ENCODE results near the gene NLRC5.
"Not testable (repeated sequence)": the region's sequence is repeated elsewhere in the genome, so short reads cannot be mapped to it uniquely, and the experiment has no call there.

The NLRC5 gene

DNA sequence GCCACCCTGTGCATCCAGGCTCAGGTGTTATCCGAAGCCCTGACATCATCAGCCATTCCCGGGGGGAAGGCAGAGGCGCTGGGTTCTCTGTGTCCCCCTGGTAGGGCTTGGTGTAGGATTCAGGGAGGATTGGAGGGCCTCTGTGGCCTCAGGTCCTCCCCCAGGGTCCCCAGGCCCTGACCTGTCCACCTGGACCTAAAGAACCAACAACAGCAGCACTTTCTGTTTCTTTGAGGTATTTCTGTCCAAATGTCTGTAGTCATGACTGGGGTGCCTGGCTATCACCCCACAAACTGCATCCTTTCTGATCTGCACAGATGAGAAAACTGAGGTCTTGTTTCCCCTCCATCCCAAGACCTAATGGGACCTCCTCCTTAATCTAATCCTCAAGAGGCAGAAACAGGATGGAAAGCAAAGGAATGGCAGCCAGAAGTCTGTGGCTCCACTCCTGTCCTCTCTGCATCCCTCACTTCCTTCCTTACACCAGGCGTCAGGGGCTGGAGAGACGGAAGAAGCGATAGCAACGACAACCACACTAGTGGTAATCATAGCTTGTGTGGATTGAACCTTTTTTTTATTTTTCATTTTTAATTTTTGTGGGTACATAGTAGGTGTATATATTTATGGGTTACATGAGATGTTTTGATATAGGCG is 11.8 kb downstream of the NLRC5 start:
- no peak for DNase-seq

DNA sequence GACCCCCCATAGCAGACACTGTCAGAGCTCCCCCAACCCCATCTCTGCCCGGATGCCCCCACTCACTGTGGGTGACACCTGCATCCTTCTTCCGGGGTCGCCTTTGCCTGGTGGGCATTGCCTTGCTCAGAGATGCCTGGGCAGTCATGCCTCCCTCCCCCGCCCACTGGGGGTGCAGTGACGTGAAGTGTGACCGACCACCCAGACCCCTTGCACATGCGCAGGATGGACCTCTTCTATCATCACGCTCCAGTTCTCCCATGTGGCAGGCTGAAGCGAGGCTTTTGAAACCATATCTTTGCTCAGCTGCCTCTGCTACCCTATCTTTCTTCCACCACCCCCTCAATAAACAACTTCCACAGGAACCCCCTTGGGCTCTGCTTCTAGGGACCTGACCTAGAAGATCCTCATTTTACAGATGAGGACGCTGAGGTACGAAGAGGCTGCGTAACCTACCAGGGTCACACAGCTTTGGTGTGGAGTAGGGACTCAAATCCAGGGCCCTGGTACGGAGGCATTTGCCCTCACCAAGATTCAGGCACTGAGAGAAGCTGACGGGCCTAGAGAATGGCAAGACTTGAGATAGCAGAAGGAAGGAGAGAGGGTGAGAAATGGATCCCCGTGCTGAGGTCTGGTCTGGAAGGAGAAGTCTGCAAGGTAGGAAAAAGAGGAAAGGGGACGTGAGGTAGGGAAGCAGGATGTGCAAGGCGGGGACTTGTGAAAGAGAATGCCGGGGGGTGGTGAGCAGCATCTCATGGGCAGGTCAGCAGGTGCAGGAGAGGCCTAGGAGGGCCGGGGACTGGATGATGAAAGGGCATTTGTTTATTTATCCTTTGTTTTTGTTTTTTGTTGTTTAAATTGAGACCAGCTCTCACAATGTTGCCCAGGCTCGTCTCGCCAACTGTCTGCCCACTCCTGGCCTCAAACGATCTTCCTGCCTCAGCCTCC is 14.4 kb downstream of the NLRC5 start:
- DNase-seq = no peak

DNA sequence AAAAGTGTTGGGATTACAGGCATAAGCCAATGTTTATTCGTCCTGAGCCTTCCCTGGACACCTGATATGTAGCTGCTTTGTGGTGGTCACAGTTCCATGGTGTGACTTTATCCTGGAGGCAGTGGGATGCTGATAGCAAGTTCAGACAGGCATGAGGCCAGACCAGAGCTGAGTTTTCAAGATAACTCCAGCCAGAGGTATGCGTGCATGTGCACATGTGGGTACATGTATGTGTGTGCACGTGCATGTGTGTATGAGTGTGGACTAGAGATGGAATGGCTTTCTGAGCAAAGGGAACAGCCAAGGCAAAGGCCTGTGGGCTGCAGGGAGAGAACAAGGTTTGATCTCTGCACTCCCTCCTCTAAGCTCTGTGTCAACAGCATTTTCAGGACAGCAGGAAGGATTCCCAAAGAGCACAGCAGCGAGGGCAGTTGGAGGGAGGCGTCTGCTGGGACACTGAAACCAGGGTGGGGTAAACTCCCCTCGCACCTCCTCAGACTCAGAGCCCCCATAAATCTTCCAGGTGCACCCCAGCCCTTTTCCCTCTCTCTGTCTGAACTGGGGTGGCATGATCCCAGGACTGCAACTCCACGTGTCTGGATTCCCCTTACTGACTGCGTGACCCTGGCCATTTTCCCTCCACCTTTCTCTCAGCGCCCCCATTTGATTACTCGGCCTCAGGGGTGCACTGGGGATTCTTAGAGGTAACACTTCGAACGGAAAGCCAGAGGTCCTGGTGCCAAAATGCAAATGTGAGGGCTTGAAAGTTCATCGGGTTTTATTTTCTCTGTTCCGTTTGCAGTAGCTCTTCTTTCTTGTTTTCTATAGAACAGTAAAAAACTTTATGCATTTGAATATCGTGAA is 15.3 kb downstream of the NLRC5 start:
- DNase-seq = no peak

DNA sequence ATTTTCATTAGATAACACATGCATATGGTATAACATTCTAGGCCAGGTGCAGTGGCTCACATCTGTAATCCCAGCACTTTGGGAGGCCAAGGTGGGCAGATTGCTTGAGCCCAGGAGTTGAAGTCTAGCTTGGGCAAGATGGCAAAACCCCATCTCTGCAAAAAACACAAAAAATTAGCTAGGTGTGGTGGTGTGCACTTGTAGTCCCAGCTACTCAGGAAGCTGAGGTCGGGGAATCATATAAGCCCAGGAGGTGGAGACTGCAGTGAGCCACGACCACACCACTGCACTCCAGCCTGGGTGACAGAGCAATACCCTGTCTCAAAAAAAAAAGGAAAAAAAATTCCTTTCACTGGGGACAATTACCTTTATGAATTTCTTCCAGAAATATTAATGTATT is 16.2 kb downstream of the NLRC5 start:
- DNase-seq = not testable (repeated sequence)

DNA sequence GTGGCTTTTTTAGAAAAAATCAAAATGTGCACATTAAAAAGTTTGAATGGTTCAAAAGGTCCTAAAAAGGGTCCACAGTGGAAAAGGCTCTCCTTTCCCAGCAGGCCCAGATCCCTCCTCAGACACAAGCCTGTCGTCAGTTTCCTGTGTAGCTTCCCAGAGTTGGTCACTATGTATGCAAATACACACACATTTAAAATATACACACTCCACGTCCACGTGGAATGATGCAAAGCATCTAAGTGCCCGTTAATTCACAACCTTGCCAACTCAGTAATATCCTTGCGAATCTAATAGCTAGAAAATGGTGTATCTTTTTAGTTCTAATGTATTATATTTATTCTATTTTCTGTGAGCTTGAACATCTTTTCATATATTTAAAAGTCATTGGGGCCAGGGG is 17.7 kb downstream of the NLRC5 start:
- no peak for DNase-seq

DNA sequence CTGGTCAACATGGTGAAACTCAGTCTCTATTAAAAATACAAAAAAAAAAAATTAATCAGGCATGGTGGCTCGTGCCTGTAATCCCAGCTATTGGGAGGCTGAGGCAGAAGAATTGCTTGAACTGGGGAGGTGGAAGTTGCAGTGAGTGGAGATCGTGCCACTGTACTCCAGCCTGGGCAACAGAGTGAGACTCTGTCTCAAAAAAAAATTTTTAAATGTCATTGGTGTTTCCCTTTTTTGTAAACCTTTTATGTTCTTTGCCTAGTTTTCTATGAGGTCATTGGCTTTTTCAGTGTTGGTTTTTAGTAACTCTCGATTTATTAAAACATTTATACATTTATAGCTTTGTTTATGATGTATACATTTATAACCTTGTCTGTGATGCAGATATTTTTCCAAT is 18.2 kb downstream of the NLRC5 start:
- DNase-seq = no peak

DNA sequence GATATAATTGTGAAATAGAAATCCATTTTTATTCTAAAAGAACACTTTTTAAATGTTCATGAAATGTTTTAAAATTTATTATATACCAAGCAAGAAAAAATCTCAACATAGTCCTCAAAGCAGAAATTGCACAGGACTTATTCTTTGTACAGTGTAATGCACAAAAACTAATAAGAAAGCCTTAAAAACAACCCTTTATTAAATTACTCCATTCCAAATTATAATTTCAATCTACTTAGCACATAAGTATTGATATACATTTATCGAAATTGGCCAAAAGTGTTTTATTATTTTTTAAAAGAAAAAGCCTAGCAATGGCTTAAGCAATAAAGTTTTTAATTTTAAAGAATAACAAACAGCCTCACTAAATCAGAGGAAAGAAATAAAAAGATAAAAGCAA is 19.1 kb downstream of the NLRC5 start:
- DNase-seq = no peak

DNA sequence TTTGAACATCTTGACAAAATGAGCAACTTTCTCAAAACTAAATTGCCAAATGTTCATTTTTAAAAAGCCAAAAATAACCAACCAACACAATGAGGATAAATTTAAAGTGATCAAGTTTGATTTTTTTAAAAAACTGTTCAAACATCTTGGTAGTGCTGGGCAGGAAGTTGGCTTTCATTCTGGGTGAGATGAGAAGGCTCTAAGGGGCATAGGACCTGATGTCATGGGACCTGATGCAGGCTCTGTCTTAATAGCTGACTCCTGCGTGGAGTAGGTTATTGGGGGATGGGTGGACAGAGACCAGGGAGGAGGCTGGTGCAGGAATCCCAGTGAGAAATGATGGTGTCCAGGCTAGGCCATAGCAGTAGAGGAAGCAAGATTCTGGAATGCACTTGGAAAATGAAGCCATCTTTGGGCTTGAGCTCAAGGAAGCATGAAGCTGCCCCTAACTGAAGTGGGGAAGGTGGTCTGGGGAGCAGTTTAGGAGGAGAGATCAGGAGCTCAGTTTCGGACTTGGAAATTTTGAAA is 20.4 kb downstream of the NLRC5 start:
- no peak for DNase-seq

DNA sequence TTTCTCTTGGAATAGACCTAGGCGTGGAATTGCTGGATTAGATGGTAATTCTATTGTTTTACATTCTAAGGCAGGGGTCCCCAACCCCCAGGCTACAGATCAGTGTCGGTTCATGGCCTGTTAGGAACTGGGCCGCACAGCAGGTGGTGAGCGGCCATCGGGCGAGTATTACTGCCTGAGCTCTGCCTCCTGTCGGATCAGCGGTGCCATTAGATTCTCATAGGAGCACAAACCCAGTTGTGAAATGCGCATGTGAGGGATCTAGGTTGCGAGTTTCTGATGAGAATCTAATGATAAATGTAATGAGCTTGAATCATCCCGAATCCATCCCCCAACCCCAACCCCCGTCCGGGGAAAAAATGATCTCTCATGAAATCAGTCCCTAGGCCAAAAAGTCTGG is 23.0 kb downstream of the NLRC5 start:
- no peak for DNase-seq

DNA sequence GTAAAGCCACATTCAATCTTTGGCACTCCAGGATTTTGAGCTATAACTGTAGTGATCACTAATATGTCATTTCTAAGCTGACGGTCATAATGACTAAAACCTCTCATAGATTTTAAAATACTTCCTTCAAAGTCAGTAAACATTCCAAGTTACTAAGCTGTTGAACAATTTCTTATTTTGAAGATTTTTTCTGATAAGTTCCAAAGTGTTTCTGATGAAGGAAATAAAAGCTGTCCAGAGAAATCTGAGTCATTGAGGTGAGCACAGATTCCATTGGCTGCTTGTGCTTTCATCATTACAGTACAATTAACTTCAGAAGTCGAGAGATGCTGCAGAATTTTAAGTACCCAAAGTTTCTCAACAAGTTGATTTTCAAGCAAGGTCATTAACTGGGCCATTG is 23.9 kb downstream of the NLRC5 start:
- DNase-seq = no peak

DNA sequence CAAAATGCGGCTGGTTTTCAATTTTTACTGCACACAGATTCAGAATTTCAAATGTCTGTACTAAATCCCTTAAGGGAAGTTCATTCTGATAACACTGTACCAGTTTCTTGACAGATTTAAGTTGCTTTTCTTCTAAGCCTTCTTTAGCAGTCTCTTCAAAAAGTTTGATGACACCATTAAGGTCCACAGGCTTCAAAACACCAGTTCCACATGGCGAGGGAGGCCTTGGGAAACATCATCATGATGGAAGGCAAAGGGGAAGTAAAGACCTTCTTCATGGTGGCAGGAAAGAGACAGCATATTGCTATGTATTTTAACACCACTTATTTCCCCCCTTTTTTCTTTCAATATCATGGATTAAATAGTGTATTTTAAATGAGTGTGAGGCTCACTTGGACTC is 24.5 kb downstream of the NLRC5 start:
- DNase-seq = no peak

DNA sequence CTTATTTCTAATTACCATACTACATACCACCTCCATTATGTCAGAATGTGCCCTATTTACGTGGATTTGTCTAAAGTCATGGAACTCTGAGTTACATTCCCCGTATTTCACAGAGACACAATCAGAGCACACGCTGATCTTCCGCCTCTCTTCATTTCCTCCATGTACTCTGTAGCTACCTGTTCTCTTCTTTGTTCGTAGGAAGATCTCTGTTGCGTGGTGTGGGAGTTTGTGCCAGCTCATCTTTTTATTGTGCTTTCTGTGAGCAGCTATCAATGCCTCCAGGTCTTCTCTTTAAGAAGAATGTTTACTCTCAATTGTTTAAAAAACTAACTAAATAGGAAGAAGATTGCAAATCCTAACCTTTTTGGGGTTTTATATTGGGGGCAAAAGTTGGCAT is 26.9 kb downstream of the NLRC5 start:
- DNase-seq = no peak

DNA sequence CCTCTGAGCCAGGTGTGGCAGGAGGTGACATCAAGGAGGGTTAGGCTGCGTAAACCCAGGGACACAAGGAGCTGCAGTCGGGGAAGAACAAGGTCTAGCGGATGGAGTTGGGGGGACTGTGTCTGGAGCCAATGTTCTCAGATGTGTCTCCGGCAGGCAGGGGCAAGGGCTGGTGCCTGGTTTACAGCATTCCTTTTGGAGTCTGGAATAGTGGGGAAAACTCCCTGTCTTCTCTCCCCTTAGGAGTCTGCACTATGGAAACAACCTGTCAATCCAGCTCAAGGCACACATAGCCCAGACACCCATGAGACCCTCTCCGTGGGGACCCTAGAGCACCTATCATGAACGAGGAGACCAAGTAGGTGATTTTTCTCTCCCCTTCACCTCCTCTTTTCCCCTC is 27.5 kb downstream of the NLRC5 start:
- no peak for DNase-seq

DNA sequence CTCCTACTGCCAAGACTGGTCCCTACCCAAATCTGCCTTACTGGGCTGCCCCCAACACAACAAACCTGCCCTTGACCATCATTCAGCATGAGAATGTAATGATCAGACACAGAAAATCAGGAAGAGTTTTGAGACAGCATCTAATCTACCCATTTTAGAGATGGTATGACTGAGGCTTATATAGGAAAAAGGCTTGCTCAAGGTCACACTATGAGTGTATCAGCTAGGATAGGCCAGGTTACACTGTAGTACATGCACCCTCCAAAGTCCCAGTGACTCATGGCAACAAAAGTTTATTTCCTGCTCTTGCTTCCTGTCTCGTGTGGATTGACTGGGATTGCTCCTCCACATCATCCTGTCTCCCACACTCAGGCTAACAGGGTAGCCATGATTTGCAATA is 27.9 kb downstream of the NLRC5 start:
- no peak for DNase-seq

DNA sequence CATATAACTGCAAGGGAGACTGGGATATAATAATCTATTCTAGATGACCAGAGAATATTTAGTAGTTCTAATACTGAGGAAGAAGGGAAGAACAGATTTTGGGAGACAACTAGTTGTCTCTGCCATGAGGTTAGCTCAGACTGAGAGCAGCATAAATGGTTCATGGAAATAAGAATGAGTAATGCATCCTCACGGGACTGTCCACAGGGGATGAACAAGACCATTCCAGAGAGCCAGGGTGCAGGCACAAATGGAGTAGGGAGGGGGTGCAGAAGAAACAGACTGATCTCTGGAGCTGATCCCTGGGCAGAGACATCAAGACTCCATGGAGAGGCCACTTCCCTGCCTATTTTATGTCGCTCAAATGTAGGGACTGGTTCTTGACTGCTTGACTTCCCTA is 30.4 kb downstream of the NLRC5 start:
- DNase-seq = no peak

DNA sequence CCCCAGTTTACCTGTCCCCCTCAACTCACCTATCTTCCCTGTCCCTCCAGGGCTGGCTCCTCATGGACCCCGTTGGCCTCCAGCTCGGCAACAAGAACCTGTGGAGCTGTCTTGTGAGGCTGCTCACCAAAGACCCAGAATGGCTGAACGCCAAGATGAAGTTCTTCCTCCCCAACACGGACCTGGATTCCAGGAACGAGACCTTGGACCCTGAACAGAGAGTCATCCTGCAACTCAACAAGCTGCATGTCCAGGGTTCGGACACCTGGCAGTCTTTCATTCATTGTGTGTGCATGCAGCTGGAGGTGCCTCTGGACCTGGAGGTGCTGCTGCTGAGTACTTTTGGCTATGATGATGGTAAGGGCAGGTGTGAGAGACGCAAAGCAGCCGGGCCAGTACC is 31.3 kb downstream of the NLRC5 start:
- no peak for DNase-seq

DNA sequence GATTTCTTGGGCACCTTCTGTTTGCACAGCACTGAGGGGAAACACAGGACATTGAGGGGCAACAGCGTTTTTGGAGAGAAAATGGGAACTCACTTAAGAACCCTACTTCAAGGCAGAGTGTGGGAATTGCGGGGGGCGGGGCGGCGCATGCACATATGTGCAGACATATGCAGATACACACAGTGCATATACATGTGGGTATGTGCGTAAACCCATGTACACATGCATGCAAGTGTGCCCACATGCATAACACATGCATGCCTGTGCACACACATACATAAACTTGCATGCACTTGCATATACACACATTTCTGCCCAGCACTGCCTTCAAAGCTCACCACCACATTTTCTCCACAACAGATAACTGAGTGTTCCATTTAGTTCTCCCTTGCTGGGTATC is 32.4 kb downstream of the NLRC5 start:
- DNase-seq = no peak

DNA sequence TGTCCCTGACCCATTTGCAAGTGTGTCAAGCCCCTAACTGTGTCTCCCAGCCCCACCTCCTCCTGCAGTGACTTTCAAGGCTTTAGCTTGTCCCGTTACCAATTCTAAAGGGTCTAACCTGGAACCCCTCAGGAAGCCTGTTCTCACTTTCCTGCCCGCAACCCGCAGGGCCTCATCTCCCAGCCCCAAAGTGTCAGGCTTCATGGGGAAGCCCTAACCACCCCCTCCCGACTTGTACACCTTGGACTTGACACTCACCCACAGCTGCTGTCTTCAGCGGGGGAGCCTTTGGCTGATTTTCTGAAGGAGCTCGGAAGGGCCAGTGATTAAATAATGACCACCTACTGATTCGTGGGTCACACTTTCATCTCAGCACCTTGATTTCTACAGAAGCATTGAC is 33.1 kb downstream of the NLRC5 start:
- no peak for DNase-seq

DNA sequence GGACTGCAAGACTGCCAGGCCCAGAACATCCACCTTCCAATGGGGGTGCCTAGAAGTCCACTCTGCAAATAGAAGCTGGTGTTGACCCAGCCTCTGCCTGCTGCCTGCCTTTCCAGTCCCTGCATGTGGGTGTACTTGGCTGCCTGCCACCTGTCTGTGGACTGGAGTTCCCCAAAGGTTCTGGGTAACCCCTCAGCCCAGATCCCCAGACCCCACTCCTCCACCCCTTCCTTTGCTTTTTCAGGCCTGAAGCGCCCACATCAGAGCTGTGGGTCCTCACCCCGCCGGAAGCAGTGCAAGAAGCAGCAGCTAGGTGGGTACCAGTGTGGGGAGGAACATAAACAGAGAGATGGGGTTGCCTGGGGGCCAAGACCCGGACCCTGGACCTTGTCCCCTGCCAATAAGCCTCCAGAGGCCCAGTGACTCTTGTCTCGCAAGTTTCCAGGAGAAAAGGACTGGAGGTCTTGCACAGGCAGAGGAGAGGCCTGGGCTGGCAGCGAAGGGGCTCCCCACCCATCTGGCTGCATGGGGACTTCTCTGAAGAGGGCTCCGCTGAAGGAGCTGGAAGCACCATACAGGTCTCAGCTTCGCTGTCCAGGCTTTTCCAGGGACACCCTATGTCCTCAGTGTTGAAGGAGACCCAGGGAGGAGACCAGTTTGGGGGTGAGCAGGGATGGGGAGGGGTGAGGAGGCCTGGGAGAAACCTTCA is 34.3 kb downstream of the NLRC5 start:
- DNase-seq = no peak

DNA sequence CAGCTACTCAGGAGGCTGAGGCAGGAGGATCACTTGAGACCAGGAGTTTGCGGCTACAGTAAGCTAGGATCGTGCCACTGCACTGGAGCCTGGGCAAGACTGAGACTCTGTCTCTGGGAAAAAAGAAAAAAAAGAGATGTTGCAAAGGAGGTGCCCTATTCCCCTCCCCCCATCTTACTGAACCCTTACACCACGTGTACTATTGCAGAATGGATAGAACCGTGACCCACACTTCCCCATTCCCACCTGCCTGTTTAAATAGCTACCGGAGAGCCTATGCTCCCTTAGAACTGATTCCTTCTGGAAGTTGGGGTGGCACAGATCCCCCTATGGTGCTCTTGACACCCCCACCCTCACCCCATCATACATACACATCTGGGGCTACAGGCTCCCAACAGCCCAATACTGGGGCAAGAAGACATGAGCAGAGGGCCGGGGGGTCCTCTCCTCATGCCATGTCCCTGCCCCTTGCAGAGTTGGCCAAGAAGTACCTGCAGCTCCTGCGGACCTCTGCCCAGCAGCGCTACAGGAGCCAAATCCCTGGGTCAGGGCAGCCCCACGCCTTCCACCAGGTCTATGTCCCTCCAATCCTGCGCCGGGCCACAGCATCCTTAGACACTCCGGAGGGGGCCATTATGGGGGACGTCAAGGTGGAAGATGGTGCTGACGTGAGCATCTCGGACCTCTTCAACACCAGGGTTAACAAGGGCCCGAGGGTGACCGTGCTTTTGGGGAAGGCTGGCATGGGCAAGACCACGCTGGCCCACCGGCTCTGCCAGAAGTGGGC is 35.7 kb downstream of the NLRC5 start:
- no peak for DNase-seq

DNA sequence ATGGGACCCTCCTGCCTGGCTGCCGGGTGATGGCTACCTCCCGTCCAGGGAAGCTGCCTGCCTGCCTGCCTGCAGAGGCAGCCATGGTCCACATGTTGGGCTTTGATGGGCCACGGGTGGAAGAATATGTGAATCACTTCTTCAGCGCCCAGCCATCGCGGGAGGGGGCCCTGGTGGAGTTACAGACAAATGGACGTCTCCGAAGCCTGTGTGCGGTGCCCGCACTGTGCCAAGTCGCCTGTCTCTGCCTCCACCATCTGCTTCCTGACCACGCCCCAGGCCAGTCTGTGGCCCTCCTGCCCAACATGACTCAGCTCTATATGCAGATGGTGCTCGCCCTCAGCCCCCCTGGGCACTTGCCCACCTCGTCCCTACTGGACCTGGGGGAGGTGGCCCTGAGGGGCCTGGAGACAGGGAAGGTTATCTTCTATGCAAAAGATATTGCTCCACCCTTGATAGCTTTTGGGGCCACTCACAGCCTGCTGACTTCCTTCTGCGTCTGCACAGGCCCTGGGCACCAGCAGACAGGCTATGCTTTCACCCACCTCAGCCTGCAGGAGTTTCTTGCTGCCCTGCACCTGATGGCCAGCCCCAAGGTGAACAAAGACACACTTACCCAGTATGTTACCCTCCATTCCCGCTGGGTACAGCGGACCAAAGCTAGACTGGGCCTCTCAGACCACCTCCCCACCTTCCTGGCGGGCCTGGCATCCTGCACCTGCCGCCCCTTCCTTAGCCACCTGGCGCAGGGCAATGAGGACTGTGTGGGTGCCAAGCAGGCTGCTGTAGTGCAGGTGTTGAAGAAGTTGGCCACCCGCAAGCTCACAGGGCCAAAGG is 36.8 kb downstream of the NLRC5 start:
- no peak for DNase-seq
